GM23338 (cell line): ENCODE data around the gene ARHGEF10L. TPM values are rescaled to one million over a fixed set of nuclear protein-coding genes. Genes with fewer than 3 reads are reported as not detected.

ENCODE experiments used
- ATAC-seq: fragments of 200-7000 bp; cut with Tn5 transposase; 3 replicates; pipeline ENCODE4 v1.9.1; 2020
- DNase-seq: peaks from one replicate; pipeline ENCODE4 v3.0.0-alpha.2; 2015; ENCODE audit warnings: low spot score
- H2AFZ ChIP-seq: fragments of 200-600 bp; sonication (generic); 2 replicates; pipeline ENCODE4 v1.8.0; 2016; ENCODE audit warnings: antibody characterized with exemption, mild to moderate bottlenecking, moderate library complexity
- H3F3A ChIP-seq: fragments of 200-600 bp; sonication (generic); replicated peaks from 2 replicates; pipeline ENCODE4 v1.8.0; 2017; ENCODE audit warnings: antibody characterized with exemption, mixed run types, low read depth
- H3K27ac ChIP-seq: fragments of 200-600 bp; sonication (generic); 2 replicates; pipeline ENCODE4 v1.6.1; 2016; ENCODE audit warnings: low read depth
- H3K27me3 ChIP-seq: fragments of 200-600 bp; sonication (generic); 2 replicates; pipeline ENCODE4 v1.8.0; 2016; ENCODE audit warnings: mild to moderate bottlenecking, mixed run types, moderate library complexity; ENCODE audit not compliant: insufficient read depth
- H3K36me3 ChIP-seq: fragments of 200-600 bp; sonication (generic); 2 replicates; pipeline ENCODE4 v1.8.0; 2016; ENCODE audit warnings: mild to moderate bottlenecking; ENCODE audit not compliant: insufficient read depth
- H3K4me1 ChIP-seq: fragments of 200-600 bp; sonication (generic); 2 replicates; pipeline ENCODE4 v1.8.0; 2016; ENCODE audit warnings: mild to moderate bottlenecking, moderate library complexity; ENCODE audit not compliant: insufficient read depth
- H3K4me2 ChIP-seq: fragments of 200-600 bp; sonication (generic); 2 replicates; pipeline ENCODE4 v1.7.1; 2017; ENCODE audit warnings: mixed run types
- H3K4me3 ChIP-seq: fragments of 200-600 bp; sonication (generic); 2 replicates; pipeline ENCODE4 v1.6.1; 2016; ENCODE audit warnings: mixed run types
- H3K79me2 ChIP-seq: fragments of 200-600 bp; sonication (generic); replicated peaks from 2 replicates; pipeline ENCODE4 v1.8.0; 2017; ENCODE audit warnings: mild to moderate bottlenecking; ENCODE audit not compliant: insufficient read depth
- H3K9me2 ChIP-seq: fragments of 200-600 bp; sonication (generic); 2 replicates; pipeline ENCODE4 v1.8.0; 2017; ENCODE audit not compliant: insufficient read depth
- H4K20me1 ChIP-seq: fragments of 200-600 bp; sonication (generic); replicated peaks from 2 replicates; pipeline ENCODE4 v1.8.0; 2017; ENCODE audit warnings: mild to moderate bottlenecking; ENCODE audit not compliant: insufficient read depth
- H3K27ac Mint-ChIP-seq: 2 replicates; pipeline ENCODE4 v1.8.0; 2020; ENCODE audit warnings: inconsistent platforms, mild to moderate bottlenecking, moderate library complexity, mixed read lengths
- H3K27me3 Mint-ChIP-seq: 3 replicates; pipeline ENCODE4 v1.8.0; 2022; ENCODE audit warnings: low read depth, mild to moderate bottlenecking, moderate library complexity, mixed read lengths, inconsistent platforms; ENCODE audit not compliant: insufficient read depth, poor library complexity
- H3K36me3 Mint-ChIP-seq: 3 replicates; pipeline ENCODE4 v1.8.0; 2021; ENCODE audit warnings: low read depth, mild to moderate bottlenecking, inconsistent platforms, moderate library complexity, mixed read lengths
- H3K4me1 Mint-ChIP-seq: 3 replicates; pipeline ENCODE4 v1.8.0; 2020; ENCODE audit warnings: mild to moderate bottlenecking, inconsistent platforms, mixed read lengths
- H3K4me3 Mint-ChIP-seq: 3 replicates; pipeline ENCODE4 v1.8.0; 2021; ENCODE audit warnings: moderate library complexity, mild to moderate bottlenecking, inconsistent platforms, mixed read lengths
- H3K9me3 Mint-ChIP-seq: 3 replicates; pipeline ENCODE4 v1.8.0; 2020; ENCODE audit warnings: moderate library complexity, mild to moderate bottlenecking, inconsistent platforms, mixed read lengths
- CTCF ChIP-seq, 2 experiments: fragments of 200-600 bp in 1 of 2; sonication (generic) in 1 of 2; conservative IDR thresholded peaks; 2 replicates each; pipeline versions ENCODE4 v1.5.1 to v1.6.1; 2016 to 2017; ENCODE audit warnings: antibody characterized with exemption in 2 of 2, low read depth in 2 of 2, mild to moderate bottlenecking in 2 of 2, moderate library complexity in 1 of 2
- EZH2 ChIP-seq: fragments of 200-600 bp; sonication (generic); IDR thresholded peaks from one replicate; pipeline ENCODE4 v1.8.0; 2017; ENCODE audit warnings: antibody characterized with exemption, mild to moderate bottlenecking, low read depth; ENCODE audit not compliant: unreplicated experiment
- NANOG ChIP-seq: IDR thresholded peaks from 2 replicates; pipeline ENCODE4 v1.6.1; 2016; ENCODE audit warnings: antibody characterized with exemption, borderline replicate concordance
- POLR2AphosphoS5 ChIP-seq: IDR thresholded peaks from 2 replicates; pipeline ENCODE4 v1.6.1; 2016; ENCODE audit warnings: antibody characterized with exemption, low read depth
- ZNF114 ChIP-seq: fragments of 250-450 bp; sonication (Bioruptor Pico); IDR thresholded peaks from 2 replicates; pipeline ENCODE4 v1.5.0; 2020; ENCODE audit warnings: mild to moderate bottlenecking, moderate library complexity
- ZNF462 ChIP-seq: fragments of 250-450 bp; sonication (Bioruptor Pico); IDR thresholded peaks from 2 replicates; pipeline ENCODE4 v1.5.0; 2020; ENCODE audit warnings: mild to moderate bottlenecking, moderate library complexity
- polyA plus RNA-seq: library from polyadenylated mRNA; unstranded; fragments of >200 nt; fragmentation: Nextera tagmentation; extraction: Ambion mirVana; gene quantifications from 2 replicates; pipeline ENCODE4 v1.2.1, GENCODE V29; 2016
- total RNA-seq: library from RNA; depleted of rRNA; stranded (reverse); fragments of >200 nt; shearing (Covaris generic); gene quantifications from 2 replicates; pipeline ENCODE4 v1.2.3, GENCODE V29; 2014

The ARHGEF10L gene
- total and polyA plus RNA-seq, 2 experiments from 2014 or later = 12.1 to 46.8 TPM

GRCh38 chr1:17591814-17592430 is 52.4 kb downstream of the ARHGEF10L start (continued):
- TF ChIP-seq ZNF462 (CRISPR knock-in tag) = no peak

- Histone ChIP-seq H3K4me1 (no peaks in the 10 kb centered on the region), H2AFZ (no peak overlapping the region), H3K9me2 (no peaks in the 10 kb centered on the region), H3K27me3 (no peaks in the 10 kb centered on the region), H3K79me2 (no peaks in the 10 kb centered on the region), H3K27ac (0 out of 2 replicates have a peak overlapping the region, but pooled peaks have one; percentile 74), H4K20me1 (no peaks in the 10 kb centered on the region; the same call in 1 of the 2 replicates), H3K36me3 (no peaks in the 10 kb centered on the region), H3K4me3 (no peak overlapping the region), H3F3A (no peaks in the 10 kb centered on the region), H3K4me2 (no peak overlapping the region)
- no peak for ATAC-seq
- Mint-ChIP-seq H3K4me3 (no peak overlapping the region), H3K27ac (no peak overlapping the region), H3K4me1 (peaks cover 25% of the 10 kb centered on the region), H3K27me3 (peaks cover 8% of the 10 kb centered on the region), H3K36me3 (peaks cover 31% of the 10 kb centered on the region), H3K9me3 (no peaks in the 10 kb centered on the region)
- DNase-seq = no peak
- no peak for TF ChIP-seq EZH2
- TF ChIP-seq ZNF114 (CRISPR knock-in tag) = no peak
- no peak for TF ChIP-seq NANOG
- no peak for TF ChIP-seq ZNF462 (CRISPR knock-in tag)
- TF ChIP-seq CTCF (conservative IDR thresholded peaks at IDR 0.05; ENCODE audit: low read depth in 2 of 2) = no peak
- TF ChIP-seq POLR2AphosphoS5 = no peak
Measured at GRCh38 chr1:17594026-17594425, 54.5 kb downstream of the ARHGEF10L start.
